ENCODE results near the gene IPO4. TPM values are rescaled to one million over a fixed set of nuclear protein-coding genes. Genes with fewer than 3 reads are reported as not detected.
A peak's percentile ranks its signal among the peaks of the same experiment; 100 is the strongest.

IPO4 gene
- total and polyA plus RNA-seq, 9 of the 15 experiments (the other 6 are each of a cell fraction or from before 2014, with no cell fraction given) = 7.3 to 122 (median 31.8) TPM

- TF ChIP-seq DEAF1 (CRISPR knock-in tag; IDR thresholded peaks at IDR 0.05) = no peak
- TF ChIP-seq HCFC1 (IDR thresholded peaks at IDR 0.05; ENCODE audit: low read depth, low read length) = no peak
- TF ChIP-seq GATAD2B (IDR thresholded peaks at IDR 0.05; ENCODE audit: borderline replicate concordance) = no peak
- TF ChIP-seq XRCC5 (IDR thresholded peaks at IDR 0.05; ENCODE audit: low read depth, low read length) = 0 out of 2 replicates have a peak, but pooled peaks have one; percentile 40
- peak; percentile 91 to 93 for TF ChIP-seq NRF1 (conservative IDR thresholded peaks at IDR 0.05 in 1 of 2, IDR thresholded peaks at IDR 0.05 in 1 of 2)
- TF ChIP-seq SPI1 (IDR thresholded peaks at IDR 0.05; ENCODE audit: borderline replicate concordance, low read depth, low read length) = peak; percentile 76
- peak; percentile 71 for TF ChIP-seq ETV5 (CRISPR knock-in tag; IDR thresholded peaks at IDR 0.05; ENCODE audit: low read depth)
- TF ChIP-seq PPARD (CRISPR knock-in tag; IDR thresholded peaks at IDR 0.05) = no peak
- TF ChIP-seq MIER1 (IDR thresholded peaks at IDR 0.05; ENCODE audit: low read depth) = no peak
- peak; percentile 70; the same call in 1 of the 2 replicates for TF ChIP-seq ETS1 (conservative IDR thresholded peaks at IDR 0.05; ENCODE audit: control insufficient read depth, low read depth, low read length)
- TF ChIP-seq ZKSCAN3 (CRISPR knock-in tag; IDR thresholded peaks at IDR 0.05) = no peak
- TF ChIP-seq CREM (IDR thresholded peaks at IDR 0.05; ENCODE audit: low read depth) = peak; percentile 61; the same call in 1 of the 2 replicates
- TF ChIP-seq TEAD4 (IDR thresholded peaks at IDR 0.05; ENCODE audit: low read length) = no peak
- TF ChIP-seq TEAD4 (CRISPR knock-in tag; IDR thresholded peaks at IDR 0.05; ENCODE audit: borderline replicate concordance) = no peak
- TF ChIP-seq GTF2A2 (tag; IDR thresholded peaks at IDR 0.05) = no peak
- peak; percentile 52 for TF ChIP-seq CTCFL (IDR thresholded peaks at IDR 0.05; ENCODE audit: borderline replicate concordance, insufficient read depth, low read depth, low read length, poor library complexity, severe bottlenecking)
- TF ChIP-seq POLR2A (conservative IDR thresholded peaks at IDR 0.05) = peak; percentile 74
- no peak for TF ChIP-seq ZNF766 (CRISPR knock-in tag; conservative IDR thresholded peaks at IDR 0.05)
- peak in 2 of 3 experiments; percentile 32 to 35; a peak in 2 of 6 replicates for TF ChIP-seq CTCF (IDR thresholded peaks at IDR 0.05 in 2 of 3, conservative IDR thresholded peaks at IDR 0.05 in 1 of 3; ENCODE audit: insufficient read depth in 2 of 3, low read depth in 1 of 3, low read length in 3 of 3)
These were observed 47.3 kb downstream of the IPO4 start, which contains the start of gene EMC9 (continued) for GRCh38 chr14:24141097-24141880.
